HFF-Myc (cell line): ENCODE measurements around the gene TMEM106B.

Experiments used
- DNase-seq: peaks from one replicate; pipeline ENCODE4 v3.0.0-alpha.2; 2011; ENCODE audit warnings: low read depth; ENCODE audit errors: extremely low read depth
- H3K4me3 ChIP-seq: replicated peaks from 2 replicates; pipeline ENCODE4 v1.5.1; 2011; ENCODE audit warnings: low read depth, mild to moderate bottlenecking, control low read depth, low read length
- CTCF ChIP-seq: IDR thresholded peaks from 2 replicates; pipeline ENCODE4 v1.5.1; 2012; ENCODE audit warnings: mild to moderate bottlenecking, low read depth, low read length, control low read depth; ENCODE audit errors: missing control alignments

Gene TMEM106B

GRCh38 chr7:12258074-12258473 lies 47.0 kb downstream of the TMEM106B start:
- TF ChIP-seq CTCF, result no peak
- H3K4me3 ChIP-seq, result no peak overlapping the region
- DNase-seq, result no peak

GRCh38 chr7:12267542-12267941 lies 56.4 kb downstream of the TMEM106B start:
- no peak overlapping the region for H3K4me3 ChIP-seq
- TF ChIP-seq CTCF, result no peak

GRCh38 chr7:12269100-12269895 lies 58.2 kb downstream of the TMEM106B start:
- no peak for TF ChIP-seq CTCF
- H3K4me3 ChIP-seq, result no peak overlapping the region
- DNase-seq, result no peak

More at GRCh38 chr7:12267542-12267941, 56.4 kb downstream of the TMEM106B start:
- DNase-seq, result no peak

GRCh38 chr7:12281038-12281437 lies 69.9 kb downstream of the TMEM106B start:
- no peak for TF ChIP-seq CTCF
- no peak for DNase-seq

GRCh38 chr7:12287901-12288300 lies 76.8 kb downstream of the TMEM106B start:
- TF ChIP-seq CTCF, result no peak
- no peak overlapping the region for H3K4me3 ChIP-seq
- peak; percentile 3 for DNase-seq

More at GRCh38 chr7:12281038-12281437, 69.9 kb downstream of the TMEM106B start:
- H3K4me3 ChIP-seq, result no peak overlapping the region

GRCh38 chr7:12289996-12290395 lies 78.9 kb downstream of the TMEM106B start:
- no peak for DNase-seq
- TF ChIP-seq CTCF, result no peak
- no peak overlapping the region for H3K4me3 ChIP-seq
